ENCODE measurements around the gene IRF2BP1. TPM values are rescaled to one million over a fixed set of nuclear protein-coding genes. Genes with fewer than 3 reads are reported as not detected.

Gene IRF2BP1
- total and polyA plus RNA-seq, 2 of the 13 experiments (the other 11 are each of a cell fraction or from before 2014, with no cell fraction given): 4.3 to 14.3 TPM

DNA sequence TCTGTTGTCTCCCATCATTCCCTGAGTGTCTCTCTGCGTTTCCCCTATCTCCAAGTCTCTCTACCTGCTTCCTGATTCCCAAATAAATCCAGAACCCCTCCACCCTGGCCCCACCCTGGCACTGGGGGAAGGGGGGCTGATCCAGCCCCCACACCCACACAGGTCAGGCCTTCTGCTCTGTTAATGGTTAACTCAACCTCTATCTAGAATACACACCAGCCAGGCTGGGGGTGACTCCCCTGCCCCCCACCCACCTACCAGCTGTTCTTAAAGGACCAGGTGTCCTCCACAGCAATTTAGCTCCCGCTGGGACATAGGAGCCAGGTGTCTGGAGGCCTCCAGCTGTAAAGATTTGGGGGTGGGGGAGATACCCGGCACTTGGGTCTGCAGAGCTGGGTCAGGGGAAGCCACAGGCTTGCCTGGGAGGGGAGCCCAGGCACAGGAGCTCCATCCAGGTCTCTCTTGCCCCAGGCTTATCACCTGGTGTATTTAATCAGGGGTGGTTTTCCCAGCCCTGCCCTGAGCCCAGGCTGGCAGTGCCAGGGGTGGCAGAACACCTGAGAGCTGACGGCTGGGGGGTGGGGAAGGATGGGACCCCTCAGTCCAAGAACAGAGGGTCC is 3.9 kb downstream of the IRF2BP1 start (continued):
- TF ChIP-seq DPF2 (CRISPR knock-in tag; IDR thresholded peaks at IDR 0.05; ENCODE audit: borderline replicate concordance, low read depth) (peak; percentile 29; the same call in 1 of the 2 replicates), NR2C2 (CRISPR knock-in tag; IDR thresholded peaks at IDR 0.05; ENCODE audit: borderline replicate concordance) (peak; percentile 68), ZNF136 (CRISPR knock-in tag; IDR thresholded peaks at IDR 0.05; ENCODE audit: low read depth) (no peak), GLI4 (CRISPR knock-in tag; IDR thresholded peaks at IDR 0.05; ENCODE audit: borderline replicate concordance) (no peak), MED1 (CRISPR knock-in tag; IDR thresholded peaks at IDR 0.05) (peak; percentile 88), DNMT1 (CRISPR knock-in tag; IDR thresholded peaks at IDR 0.05) (no peak), CBX1 (IDR thresholded peaks at IDR 0.05; ENCODE audit: low read depth) (peak; percentile 53), ZNF160 (CRISPR knock-in tag; IDR thresholded peaks at IDR 0.05) (peak; percentile 58; the same call in 1 of the 2 replicates), REPIN1 (CRISPR knock-in tag; IDR thresholded peaks at IDR 0.05; ENCODE audit: borderline replicate concordance, low read depth) (0 out of 2 replicates have a peak, but pooled peaks have one; percentile 65), TBL1XR1 (IDR thresholded peaks at IDR 0.05; ENCODE audit: borderline replicate concordance, low read length, partially characterized antibody) (no peak), SETDB1 (CRISPR knock-in tag; IDR thresholded peaks at IDR 0.05; ENCODE audit: borderline replicate concordance) (no peak), ZSCAN29 (CRISPR knock-in tag; conservative IDR thresholded peaks at IDR 0.05) (no peak), KDM6A (CRISPR knock-in tag; IDR thresholded peaks at IDR 0.05; ENCODE audit: low read depth) (peak; percentile 72; the same call in 1 of the 2 replicates), HMG20A (CRISPR knock-in tag; IDR thresholded peaks at IDR 0.05; ENCODE audit: borderline replicate concordance) (0 out of 2 replicates have a peak, but pooled peaks have one; percentile 27), ZNF546 (CRISPR knock-in tag; conservative IDR thresholded peaks at IDR 0.05) (0 out of 2 replicates have a peak, but pooled peaks have one; percentile 20), FOXO1 (CRISPR knock-in tag; IDR thresholded peaks at IDR 0.05) (no peak; the same call in 1 of the 2 replicates)
- TF ChIP-seq, protein P1, sequence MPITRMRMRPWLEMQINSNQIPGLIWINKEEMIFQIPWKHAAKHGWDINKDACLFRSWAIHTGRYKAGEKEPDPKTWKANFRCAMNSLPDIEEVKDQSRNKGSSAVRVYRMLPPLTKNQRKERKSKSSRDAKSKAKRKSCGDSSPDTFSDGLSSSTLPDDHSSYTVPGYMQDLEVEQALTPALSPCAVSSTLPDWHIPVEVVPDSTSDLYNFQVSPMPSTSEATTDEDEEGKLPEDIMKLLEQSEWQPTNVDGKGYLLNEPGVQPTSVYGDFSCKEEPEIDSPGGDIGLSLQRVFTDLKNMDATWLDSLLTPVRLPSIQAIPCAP (CRISPR knock-in tag; IDR thresholded peaks at IDR 0.05; ENCODE audit: low read depth): no peak
- TF ChIP-seq, protein P2, sequence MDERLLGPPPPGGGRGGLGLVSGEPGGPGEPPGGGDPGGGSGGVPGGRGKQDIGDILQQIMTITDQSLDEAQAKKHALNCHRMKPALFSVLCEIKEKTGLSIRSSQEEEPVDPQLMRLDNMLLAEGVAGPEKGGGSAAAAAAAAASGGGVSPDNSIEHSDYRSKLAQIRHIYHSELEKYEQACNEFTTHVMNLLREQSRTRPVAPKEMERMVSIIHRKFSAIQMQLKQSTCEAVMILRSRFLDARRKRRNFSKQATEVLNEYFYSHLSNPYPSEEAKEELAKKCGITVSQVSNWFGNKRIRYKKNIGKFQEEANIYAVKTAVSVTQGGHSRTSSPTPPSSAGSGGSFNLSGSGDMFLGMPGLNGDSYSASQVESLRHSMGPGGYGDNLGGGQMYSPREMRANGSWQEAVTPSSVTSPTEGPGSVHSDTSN (CRISPR knock-in tag; IDR thresholded peaks at IDR 0.05): no peak
- TF ChIP-seq, protein P3, sequence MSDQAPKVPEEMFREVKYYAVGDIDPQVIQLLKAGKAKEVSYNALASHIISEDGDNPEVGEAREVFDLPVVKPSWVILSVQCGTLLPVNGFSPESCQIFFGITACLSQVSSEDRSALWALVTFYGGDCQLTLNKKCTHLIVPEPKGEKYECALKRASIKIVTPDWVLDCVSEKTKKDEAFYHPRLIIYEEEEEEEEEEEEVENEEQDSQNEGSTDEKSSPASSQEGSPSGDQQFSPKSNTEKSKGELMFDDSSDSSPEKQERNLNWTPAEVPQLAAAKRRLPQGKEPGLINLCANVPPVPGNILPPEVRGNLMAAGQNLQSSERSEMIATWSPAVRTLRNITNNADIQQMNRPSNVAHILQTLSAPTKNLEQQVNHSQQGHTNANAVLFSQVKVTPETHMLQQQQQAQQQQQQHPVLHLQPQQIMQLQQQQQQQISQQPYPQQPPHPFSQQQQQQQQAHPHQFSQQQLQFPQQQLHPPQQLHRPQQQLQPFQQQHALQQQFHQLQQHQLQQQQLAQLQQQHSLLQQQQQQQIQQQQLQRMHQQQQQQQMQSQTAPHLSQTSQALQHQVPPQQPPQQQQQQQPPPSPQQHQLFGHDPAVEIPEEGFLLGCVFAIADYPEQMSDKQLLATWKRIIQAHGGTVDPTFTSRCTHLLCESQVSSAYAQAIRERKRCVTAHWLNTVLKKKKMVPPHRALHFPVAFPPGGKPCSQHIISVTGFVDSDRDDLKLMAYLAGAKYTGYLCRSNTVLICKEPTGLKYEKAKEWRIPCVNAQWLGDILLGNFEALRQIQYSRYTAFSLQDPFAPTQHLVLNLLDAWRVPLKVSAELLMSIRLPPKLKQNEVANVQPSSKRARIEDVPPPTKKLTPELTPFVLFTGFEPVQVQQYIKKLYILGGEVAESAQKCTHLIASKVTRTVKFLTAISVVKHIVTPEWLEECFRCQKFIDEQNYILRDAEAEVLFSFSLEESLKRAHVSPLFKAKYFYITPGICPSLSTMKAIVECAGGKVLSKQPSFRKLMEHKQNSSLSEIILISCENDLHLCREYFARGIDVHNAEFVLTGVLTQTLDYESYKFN (CRISPR knock-in tag; conservative IDR thresholded peaks at IDR 0.05): peak; percentile 93
- TF ChIP-seq, protein P4, sequence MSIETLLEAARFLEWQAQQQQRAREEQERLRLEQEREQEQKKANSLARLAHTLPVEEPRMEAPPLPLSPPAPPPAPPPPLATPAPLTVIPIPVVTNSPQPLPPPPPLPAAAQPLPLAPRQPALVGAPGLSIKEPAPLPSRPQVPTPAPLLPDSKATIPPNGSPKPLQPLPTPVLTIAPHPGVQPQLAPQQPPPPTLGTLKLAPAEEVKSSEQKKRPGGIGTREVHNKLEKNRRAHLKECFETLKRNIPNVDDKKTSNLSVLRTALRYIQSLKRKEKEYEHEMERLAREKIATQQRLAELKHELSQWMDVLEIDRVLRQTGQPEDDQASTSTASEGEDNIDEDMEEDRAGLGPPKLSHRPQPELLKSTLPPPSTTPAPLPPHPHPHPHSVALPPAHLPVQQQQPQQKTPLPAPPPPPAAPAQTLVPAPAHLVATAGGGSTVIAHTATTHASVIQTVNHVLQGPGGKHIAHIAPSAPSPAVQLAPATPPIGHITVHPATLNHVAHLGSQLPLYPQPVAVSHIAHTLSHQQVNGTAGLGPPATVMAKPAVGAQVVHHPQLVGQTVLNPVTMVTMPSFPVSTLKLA (IDR thresholded peaks at IDR 0.05): no peak
- TF ChIP-seq, protein P5, sequence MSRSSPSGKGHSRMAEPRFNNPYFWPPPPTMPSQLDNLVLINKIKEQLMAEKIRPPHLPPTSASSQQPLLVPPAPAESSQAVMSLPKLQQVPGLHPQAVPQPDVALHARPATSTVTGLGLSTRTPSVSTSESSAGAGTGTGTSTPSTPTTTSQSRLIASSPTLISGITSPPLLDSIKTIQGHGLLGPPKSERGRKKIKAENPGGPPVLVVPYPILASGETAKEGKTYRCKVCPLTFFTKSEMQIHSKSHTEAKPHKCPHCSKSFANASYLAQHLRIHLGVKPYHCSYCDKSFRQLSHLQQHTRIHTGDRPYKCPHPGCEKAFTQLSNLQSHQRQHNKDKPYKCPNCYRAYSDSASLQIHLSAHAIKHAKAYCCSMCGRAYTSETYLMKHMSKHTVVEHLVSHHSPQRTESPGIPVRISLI (CRISPR knock-in tag; IDR thresholded peaks at IDR 0.05; ENCODE audit: borderline replicate concordance): no peak; the same call in 1 of the 2 replicates

Measured in HepG2 (cell line).